Choroid plexus epithelial cell (primary cell): ENCODE results near the gene SLC28A2.
A peak's percentile ranks its signal among the peaks of the same experiment; 100 is the strongest.

ENCODE experiments used
- DNase-seq: peaks from one replicate; pipeline ENCODE4 v3.0.0-alpha.2; 2010; ENCODE audit warnings: low read depth
- H3K4me3 ChIP-seq: 2 replicates; pipeline ENCODE4 v1.5.1; 2011; ENCODE audit warnings: low read depth, mild to moderate bottlenecking, control low read depth, low read length, moderate library complexity
- TF ChIP-seq, protein P1 (sequence below): conservative IDR thresholded peaks from 2 replicates; pipeline ENCODE4 v1.5.1; 2011; ENCODE audit warnings: low read depth, mild to moderate bottlenecking, control low read depth, inconsistent platforms, low read length, moderate library complexity

The SLC28A2 gene

DNA sequence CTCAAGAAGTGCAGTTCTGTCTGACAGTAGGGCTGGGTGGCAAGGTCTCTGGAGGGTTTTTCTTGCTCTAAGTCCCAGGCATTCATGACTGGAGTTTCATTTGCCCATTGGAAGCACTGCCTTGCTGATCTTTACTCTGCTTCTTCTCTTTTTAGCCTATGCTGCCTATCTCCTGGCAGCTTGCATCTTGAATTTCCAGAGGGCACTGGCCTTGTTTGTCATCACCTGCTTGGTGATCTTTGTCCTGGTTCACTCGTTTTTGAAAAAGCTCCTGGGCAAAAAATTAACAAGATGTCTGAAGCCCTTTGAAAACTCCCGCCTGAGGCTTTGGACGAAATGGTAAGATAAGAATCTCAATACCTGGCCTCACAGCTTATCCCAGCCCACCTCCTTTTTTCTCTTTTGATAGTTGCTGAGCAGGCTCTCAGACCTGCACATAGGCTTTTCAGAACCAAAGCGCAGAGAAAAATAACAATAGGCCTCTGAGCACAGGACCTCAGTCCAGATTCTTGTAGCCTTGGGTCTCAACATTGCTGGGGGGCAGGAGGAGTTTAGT, 10.9 kb downstream of the SLC28A2 start:
- no peak for DNase-seq
- no peak overlapping the region for H3K4me3 ChIP-seq
- TF ChIP-seq, protein P1, sequence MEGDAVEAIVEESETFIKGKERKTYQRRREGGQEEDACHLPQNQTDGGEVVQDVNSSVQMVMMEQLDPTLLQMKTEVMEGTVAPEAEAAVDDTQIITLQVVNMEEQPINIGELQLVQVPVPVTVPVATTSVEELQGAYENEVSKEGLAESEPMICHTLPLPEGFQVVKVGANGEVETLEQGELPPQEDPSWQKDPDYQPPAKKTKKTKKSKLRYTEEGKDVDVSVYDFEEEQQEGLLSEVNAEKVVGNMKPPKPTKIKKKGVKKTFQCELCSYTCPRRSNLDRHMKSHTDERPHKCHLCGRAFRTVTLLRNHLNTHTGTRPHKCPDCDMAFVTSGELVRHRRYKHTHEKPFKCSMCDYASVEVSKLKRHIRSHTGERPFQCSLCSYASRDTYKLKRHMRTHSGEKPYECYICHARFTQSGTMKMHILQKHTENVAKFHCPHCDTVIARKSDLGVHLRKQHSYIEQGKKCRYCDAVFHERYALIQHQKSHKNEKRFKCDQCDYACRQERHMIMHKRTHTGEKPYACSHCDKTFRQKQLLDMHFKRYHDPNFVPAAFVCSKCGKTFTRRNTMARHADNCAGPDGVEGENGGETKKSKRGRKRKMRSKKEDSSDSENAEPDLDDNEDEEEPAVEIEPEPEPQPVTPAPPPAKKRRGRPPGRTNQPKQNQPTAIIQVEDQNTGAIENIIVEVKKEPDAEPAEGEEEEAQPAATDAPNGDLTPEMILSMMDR, result no peak

DNA sequence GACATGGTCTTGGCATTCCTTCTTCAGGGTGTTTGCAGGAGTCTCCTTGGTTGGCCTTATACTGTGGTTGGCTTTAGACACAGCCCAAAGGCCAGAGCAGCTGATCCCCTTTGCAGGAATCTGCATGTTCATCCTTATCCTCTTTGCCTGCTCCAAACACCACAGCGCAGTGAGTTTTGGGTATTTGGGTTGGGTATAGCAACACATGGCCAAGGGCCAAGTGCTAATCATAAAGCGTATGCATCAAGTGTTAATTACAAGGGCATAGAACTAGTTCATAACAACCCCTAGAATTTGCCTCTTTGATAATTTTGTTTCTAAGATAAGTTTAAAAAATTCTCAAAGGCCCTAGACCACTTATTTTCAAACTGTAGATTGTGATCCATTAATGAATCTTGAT, 11.8 kb downstream of the SLC28A2 start:
- TF ChIP-seq, protein P1, result no peak
- H3K4me3 ChIP-seq, result no peak overlapping the region
- DNase-seq, result no peak

DNA sequence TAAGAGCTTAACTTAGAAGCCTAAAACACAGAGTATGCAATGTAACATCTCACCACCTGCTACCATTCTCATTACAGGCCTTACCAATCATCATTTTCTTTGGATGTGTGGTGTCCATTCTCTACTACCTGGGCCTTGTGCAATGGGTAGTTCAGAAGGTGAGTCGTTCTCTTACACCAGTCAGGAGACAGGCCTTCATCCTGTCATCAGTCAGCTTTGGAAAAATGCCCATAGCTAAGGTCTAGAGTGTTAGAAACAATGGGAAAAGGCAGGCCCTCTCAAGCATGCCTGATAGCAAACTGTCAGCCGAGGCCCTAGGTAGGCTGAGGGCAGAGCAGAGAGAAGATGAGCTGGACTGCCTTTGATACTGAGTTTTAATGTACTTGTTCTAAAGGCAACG, 13.5 kb downstream of the SLC28A2 start:
- DNase-seq, result no peak
- TF ChIP-seq, protein P1, result no peak

DNA sequence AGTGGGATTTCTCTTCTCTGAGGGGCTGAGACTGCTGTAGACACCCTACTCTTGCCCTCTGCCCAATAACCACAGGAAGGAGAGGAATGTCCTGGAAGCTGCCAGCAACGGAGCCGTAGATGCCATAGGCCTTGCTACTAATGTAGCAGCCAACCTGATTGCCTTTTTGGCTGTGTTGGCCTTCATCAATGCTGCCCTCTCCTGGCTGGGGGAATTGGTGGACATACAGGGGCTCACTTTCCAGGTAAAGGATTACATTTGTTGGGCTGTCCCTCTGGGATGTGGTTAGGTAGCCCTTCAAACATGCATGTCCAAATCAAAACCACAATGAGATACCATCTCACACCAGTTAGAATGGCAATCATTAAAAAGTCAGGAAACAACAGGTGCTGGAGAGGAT, 16.1 kb downstream of the SLC28A2 start:
- TF ChIP-seq, protein P1, result no peak
- no peak for DNase-seq
- H3K4me3 ChIP-seq, result no peak overlapping the region

More for the DNA sequence above, 13.5 kb downstream of the SLC28A2 start:
- H3K4me3 ChIP-seq, result no peak overlapping the region

DNA sequence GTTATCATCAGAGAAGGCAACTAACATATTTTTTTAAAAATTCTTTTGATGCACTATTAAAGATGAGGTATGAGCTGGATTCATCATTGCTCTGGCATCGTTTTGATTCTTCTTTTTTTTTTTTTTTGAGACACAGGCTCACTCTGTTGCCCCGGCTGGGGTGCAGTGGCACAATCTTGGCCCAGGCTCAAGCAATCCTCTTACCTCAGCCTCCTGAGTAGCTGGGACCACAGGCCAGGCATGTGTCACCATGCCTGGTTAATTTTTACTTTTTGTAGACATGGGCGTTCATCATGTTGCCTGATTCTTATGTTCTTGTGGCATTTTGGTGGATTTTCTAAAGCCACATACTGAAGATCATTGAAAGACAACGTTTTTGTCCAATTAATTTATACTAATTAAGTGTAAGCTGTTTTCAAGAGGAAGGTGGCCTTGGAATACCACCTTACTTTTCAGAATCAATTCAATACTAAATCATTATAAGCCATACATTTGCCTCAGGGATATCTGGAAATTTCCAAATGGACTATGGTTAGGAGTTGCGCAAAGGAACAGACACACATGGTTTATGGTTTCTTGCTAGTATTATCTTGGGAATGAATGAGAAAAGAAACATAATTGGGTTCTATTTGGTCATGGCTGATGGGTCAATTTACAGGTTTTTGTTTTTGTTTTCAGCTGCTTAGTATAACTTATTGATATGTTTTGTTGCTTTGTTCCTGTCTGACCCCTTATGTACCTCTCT, 22.8 kb downstream of the SLC28A2 start:
- no peak for DNase-seq
- TF ChIP-seq, protein P1, result no peak
- no peak overlapping the region for H3K4me3 ChIP-seq

DNA sequence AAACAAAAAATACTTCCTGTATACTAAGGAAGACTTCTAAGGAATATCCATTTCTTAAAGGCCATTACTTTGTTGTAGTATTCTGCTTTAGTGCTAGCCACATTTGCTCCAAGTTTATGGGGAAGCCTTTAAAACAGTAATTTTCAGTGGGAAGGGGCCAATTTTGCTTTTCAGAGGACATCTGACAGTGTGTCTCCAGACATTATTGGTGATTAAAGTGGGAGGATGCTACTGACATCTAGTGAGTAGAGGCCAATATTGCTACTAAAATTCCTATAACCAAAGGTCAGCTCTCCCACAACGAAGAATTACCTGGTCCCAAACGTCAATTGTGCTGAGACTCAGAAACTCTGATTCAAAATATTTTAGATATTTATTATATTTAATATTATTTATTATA, 24.8 kb downstream of the SLC28A2 start:
- no peak overlapping the region for H3K4me3 ChIP-seq
- TF ChIP-seq, protein P1, result peak; percentile 51
- DNase-seq, result peak; percentile 46
